HG03280 (cell line): ENCODE results near the gene C11orf65.
"Not testable (repeated sequence)": the region's sequence is repeated elsewhere in the genome, so short reads cannot be mapped to it uniquely, and the experiment has no call there.

Experiments
- ATAC-seq: cut with Tn5 transposase; IDR thresholded peaks from one replicate; pipeline ENCODE4 v1.9.1; 2021; ENCODE audit warnings: mild to moderate bottlenecking, moderate library complexity; ENCODE audit not compliant: unreplicated experiment

C11orf65 gene

DNA sequence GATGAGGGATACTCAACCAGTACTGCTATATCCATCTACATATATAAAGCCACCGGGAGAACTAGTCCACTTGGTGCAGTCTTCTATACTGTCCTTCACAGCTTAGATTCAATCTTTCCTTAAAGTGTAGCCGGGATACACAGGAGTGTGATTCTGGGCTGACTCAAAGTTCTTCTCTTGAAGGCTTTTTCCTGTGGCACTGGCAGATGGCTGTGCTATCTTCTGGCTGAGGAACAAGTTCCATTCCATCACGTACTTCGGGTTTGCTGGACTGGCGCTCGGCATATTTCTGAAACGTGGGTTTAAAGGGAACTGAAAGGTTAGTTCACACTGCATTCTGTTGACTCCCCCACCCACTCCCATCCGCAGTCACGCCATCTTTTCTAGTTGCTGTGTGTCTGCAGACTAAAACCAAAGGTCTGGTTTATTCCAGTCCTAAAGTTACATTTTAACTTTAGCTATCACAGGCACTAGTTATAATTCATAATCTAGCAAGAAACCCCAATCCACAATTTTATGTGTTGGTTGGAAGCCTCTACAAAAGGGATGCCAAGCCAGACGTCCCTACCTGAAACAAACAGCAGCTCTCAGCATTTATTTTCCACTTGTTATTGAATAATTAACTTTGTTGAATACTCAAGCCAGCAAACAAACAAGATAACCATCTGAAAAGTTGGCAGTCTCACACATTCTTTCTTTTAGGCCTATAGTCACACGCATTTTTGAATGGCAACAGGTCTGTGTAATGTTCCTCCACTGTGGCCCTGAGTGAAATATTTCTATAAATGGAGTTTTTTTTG lies 7.5 kb upstream of the C11orf65 start:
- no peak for ATAC-seq

DNA sequence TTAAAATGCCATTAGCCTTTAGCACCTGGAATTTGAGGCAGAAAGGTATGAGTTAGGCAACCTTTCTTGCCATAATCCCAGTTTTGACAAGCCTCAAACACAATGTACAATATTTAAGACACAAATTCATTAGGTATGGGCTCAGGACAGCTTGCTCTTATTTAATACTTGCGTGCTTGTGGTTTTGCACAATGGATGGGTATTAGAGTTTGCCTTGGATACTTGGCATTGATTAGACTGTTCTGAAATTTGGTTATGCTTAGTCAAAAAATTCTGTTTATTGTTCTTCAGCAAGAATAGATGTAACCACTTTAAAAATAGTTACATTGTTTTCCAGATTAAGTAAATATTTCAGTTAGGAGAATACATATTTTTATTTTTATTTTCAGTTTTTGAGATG lies 5.4 kb upstream of the C11orf65 start:
- ATAC-seq = no peak

DNA sequence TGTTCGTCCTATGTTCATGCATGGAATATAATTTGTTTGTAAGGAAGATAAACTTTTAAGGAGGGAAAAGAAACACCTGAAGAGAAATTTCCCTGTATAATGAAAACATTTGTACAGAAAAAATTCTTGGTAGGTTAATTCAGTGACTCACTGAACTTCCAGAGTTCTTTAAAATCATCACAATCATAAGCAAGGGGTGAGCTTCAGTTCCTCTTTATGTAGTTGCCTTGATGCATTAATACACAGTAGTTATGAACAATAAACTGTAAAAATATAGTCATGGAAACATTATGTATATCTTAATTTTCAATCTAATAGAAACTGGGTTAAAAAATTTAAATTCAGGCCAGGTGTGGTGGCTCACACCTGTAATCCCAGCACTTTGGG lies 1.1 kb upstream of the C11orf65 start:
- ATAC-seq = no peak

DNA sequence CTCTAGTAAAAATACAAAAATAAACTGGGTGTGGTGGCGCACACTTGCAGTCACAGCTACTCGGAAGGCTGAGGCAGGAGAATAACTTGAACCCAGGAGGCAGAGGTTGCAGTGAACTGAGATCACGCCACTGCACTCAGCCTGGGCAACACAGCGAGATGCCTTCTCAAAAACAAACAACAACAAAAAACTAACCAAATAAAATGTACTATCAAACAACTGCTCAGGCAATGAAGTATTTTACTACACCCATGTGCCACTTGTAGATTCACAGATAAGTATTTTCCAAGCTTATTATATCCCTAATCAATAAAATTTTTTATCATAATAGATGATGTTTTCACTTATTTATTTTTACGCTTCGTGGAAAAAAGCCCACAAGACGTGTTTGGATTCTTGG lies 924 bp downstream of the C11orf65 start:
- ATAC-seq = no peak

DNA sequence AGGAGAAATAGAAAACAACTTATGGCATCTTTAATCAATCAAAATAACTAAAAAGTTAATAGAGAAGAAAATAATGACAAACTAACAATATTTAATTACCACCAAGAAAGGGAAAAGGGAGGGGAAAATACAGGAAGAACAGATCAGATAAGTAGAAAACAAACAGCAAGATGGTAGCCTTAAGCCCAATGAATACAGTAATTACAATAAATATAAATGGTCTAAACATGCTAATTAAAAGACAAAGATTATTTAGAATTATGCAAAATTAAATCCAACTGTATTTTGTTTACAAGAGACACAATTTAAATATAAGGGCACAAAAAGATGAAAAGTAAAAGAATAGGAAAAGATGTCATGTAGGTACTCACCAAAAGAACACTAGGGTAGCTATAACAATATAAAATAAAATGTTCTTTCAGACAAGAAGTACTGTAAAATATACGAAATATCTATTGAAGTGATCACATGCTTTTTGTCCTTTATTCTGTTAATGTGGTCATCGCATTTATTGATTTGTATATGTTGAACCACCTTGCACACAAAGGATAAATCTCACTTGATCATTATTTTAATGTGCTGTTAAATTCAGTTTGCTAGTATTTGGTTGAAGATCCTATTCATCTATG lies 14.0 kb downstream of the C11orf65 start:
- no peak for ATAC-seq

DNA sequence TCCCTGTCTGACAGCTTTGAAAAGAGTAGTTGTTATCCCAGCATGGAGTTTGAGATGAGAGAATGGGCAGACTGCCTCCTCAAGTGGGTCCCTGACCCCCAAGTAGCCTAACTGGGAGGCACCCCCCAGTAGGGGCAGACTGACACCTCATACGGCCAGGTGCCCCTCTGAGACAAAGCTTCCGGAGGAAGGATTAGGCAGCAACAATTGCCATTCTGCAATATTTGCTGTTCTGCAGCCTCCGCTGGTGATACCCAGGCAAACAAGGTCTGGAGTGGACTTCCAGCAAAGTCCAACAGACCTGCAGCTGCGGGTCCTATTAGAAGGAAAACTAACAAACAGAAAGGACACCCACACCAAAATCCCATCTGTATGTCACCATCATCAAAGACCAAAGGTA lies 25.9 kb downstream of the C11orf65 start:
- ATAC-seq = not testable (repeated sequence)

DNA sequence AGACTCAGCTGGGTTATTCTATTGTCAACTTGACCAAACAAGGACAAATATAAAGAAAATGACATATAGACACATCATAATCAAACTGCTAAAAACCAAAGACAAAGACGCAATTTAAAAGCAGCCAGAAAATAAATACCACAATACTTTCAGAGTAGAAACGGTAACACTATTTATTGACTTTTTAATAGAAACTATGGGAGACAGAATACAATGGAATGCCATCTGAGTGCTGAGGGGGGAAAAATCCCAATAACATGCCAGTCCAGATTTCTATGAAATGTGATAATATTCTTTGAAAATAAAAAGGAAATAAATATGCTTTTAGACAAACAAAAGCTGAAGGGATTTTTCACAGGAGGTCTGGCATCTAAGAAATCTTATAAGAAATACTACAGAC lies 30.7 kb downstream of the C11orf65 start:
- ATAC-seq = no peak

DNA sequence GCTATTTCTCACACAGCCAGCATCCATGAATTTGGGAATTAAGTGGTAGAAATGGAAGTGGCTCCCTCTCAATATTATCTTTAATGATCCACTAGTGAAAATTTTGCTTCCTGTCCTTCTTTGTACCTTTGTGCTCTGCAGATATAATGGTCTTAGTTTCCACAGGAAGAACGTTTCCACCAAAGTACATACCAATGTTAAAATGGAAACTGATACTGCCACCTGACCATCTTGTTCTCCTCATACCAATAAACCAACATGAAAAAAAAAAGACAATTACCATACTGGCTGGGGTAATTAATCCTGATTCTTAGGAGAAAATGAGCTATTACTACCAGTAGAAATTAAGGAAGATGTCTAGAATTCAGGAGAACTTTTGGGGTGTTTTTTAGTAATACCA lies 32.3 kb downstream of the C11orf65 start:
- no peak for ATAC-seq

DNA sequence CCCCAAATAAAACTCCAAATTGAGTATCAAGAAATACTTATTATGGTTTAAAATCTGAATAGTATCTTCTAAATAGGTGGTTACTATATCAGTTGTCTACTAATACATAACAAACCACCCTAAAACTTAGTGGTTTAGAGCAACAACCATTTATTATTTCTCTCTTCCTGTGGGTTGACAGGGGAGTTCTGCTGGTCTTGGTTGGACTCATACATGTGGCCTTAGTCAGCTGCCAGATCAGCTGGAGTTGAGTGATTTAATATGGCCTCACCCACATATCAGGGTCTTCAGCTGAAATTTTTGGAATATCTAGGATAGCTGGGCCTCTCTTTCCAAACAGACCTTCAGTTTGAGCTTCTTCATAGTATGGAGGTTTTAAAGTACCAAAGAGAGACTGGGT lies 34.5 kb downstream of the C11orf65 start:
- no peak for ATAC-seq

DNA sequence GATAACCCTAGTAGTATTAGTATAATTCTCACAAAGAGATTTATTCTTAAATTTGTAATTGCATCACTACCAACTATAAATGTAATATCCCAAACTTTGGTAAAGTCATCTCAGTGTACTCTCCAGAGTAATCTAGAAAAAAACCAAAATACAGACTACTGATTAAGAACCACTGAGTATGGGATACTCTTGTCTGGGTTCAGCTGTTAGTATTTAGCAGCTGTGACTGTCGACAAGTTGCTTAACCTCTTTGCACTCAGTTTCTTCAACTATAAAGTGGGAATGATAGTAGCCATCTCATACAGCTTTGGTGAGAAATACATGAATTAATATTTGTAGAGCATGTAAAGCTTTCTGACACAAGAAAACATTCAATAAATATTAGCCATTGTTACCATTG lies 35.3 kb downstream of the C11orf65 start:
- no peak for ATAC-seq

DNA sequence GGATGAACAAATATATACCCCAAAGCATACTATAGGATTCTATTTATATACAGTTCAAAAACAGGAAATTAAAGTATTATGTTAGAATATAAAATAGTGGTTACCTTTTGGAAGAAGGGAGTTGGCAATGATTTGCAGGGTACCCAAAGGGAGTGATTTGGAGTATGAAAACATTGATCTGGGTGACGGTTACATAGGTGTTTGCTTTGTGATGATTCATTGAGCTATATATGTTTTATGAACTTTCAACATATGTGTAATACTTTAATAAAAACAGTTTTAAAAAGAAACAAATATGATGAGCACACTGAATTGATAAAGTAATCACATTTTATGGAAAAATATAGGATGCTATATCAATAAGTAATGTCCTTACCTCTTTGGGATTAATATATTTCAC lies 36.0 kb downstream of the C11orf65 start:
- ATAC-seq = no peak

DNA sequence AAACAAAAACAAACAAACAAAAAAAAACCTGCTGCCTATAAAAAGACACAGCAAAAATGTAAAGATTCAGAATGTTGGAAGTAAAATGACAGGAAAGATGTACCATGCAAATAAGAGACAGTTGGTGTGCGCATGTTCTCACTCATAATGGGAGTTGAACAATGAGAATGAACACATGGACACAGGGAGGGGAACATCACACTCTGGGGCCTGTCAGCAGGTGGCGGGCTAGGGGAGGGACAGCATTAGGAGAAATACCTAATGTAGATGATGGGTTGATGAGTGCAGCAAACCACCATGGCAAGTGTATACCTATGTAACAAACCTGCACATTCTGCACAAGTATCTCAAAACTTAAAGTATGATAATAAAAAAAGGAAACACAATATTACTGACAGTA lies 49.8 kb downstream of the C11orf65 start:
- ATAC-seq = not testable (repeated sequence)

DNA sequence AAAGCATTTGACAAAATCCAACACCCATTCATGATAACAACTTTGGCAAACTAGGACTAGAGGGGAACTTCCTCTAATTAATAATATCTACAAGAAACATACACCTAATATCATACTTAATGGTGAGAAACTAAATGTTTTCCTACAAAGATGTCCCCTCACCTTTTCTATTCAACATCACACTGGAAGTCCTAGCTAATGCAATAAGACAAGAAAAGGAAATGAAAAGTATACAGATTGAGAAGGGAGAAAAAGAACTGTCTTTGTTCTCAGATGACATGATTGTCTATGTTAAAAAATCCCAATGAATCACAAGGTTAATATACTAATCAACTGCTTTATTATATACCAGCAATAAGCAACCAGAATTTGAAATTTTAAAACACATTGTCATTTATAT lies 52.4 kb downstream of the C11orf65 start:
- ATAC-seq = no peak

DNA sequence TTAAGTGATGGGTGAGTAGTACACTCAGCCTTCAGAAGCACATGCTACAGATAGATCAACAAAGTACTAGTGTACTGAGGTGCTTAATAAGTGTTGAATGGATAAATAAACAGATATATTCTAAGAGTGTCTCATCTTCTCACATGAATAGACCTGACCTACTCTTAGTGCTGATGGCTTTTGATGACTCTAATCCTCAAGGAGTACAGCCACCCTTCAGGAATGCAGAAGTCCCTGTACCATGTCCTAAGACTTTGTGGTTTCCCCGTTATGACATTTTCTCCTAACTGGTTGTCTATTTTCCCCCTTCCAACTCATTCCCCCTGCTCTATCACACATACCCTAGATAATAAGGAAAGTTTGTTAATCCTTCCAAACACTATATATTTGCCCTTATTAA lies 61.6 kb downstream of the C11orf65 start:
- no peak for ATAC-seq

DNA sequence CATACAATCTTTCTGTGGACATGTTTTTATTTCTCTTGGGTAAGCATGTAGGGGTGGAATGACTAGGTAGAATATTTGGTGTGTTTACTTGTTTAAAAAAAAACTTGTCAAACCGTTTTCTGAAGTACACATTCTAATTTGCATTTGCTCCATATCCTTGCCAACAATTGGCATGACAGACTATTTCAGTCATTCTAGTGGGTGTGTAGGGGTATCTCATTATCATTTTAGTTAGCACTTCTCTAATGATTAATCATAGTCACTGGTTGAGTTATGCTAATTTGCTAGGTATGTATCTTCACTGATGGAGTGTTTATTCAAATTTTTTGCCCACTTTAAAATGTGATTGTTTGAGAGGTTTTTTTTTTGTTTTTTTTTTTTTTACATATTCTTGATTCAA lies 64.3 kb downstream of the C11orf65 start:
- ATAC-seq = no peak

DNA sequence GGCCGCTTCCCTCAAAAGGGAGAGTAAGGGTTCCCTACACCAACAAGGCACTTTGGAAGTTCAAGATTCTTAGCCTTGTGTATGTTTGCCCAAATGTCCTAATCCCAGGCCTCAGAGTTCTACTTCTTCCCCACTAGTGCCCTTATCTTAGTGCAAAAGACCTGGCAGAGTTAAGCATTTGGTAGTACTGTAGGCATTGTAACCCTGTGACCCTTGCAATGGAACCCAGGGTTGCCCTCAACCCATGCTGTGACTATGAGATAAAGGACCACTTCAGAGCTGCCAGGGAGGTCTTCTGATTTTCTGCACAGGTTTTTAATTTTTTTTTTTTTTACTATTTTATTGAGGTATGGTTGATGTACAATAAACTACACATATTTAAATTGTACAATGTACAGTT lies 65.1 kb downstream of the C11orf65 start:
- no peak for ATAC-seq

DNA sequence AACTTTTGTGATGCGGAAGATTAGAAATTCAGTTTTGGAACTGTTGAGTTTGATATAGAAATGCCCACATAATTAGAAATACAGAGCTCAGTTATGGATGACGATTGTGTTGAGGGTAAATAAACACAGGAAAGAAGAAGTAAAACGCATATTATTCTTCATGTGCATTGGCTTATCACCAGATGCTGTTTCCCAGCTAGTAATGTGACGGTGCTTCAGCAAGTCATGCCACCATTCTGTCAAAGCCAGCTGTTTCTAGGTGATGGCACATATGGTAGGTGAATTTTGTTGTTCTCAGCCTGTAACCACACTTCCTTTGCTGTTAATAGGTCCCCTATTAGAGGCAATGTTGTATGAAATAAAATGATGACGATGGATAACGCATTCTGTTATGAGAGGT lies 68.9 kb downstream of the C11orf65 start:
- ATAC-seq = no peak

DNA sequence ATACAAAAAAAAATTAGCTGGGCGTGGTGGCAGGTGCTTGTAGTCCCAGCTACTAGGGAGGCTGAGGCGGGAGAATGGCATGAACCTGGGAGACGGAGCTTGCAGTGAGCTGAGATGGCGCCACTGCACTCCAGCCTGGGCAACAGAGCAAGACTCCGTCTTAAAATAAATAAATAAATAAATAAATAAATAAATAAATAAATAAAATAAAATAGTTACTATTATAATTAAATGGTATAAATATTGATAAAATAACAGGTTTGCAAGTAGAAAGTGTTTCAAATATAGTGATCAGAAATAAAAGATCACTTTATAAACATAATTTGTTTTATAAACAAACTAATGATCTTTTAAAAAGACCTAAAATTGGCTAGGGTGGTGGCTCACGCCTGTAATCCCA lies 70.7 kb downstream of the C11orf65 start:
- not testable (repeated sequence) for ATAC-seq

DNA sequence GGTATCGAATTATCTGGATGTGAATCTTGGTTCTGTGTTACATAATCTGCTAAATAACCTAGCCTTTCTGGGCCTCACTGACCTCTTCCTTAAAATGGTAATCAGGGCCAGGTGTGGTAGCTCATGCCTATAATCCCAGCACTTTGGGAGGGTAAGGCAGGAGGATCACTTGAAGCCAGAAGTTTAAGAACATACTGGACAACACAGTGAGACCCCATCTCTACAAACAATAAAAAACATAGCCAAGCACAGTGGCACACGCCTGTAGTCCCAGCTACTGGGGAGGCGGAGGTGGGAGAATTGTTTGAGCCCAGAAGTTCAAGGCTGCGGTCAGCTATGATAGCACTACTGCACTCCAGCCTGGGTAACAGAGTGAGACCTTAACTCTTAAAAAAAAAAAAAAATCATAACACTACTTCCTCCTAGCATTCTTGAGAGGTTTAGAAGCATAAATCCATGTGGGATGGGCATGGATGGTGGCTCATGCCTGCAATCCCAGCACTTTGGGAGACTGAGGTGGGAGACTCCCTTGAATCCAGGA lies 72.5 kb downstream of the C11orf65 start:
- ATAC-seq = no peak

DNA sequence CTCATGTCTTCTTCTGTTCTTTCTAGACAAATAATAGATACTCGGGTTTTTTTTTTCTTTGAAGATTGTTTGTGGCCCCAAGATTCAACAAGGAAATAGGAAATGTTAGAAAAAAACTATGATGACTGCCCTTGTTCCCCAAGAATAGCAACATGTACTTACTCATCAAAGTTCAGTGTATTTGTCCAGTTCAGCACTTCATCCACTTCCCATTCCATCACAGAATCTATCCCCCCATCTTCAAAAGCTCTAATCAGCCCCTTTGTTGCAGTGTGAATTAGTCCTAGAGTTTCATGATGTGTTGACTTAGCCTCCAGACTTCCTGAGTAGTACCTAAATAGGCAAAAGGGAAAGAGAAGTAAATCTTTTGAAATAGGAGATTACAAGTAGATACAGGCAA lies 74.3 kb downstream of the C11orf65 start:
- ATAC-seq = no peak

DNA sequence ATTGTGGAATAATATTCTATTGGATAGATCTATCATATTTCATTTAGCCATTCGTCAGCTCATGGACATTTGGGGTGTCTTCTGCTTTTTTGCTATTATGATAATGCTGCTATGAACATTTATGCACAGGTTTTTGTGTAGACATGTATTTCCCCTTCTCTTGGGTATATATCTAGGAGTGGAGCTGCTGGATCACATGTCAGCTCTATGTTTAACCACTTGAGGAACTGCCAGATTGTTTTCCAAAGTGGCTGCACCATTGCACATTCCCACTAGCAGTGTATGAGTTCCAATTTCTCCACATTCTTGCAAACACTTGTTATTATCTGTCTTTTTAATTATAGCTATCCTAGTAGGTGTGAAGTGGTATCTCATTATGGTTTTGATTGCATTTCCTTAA lies 75.0 kb downstream of the C11orf65 start:
- no peak for ATAC-seq

DNA sequence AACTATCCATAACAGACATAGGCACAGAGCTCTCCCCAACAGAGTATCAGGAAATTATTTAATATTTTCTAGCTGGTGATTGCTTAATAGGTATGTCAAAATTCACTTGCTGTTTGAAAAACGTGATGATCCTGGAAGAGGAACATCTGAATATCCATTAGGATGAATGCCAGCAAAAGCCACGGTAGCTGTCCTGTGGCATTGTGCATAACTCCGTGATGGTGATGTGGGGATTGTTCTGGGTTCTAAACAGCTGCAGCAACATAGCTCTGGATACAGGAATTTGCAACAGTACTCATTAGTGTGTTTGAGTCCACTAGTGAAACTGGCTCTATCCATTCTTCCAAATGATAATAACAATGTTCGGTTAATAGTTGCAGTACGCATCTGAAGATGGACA lies 78.8 kb downstream of the C11orf65 start:
- no peak for ATAC-seq
